Measurements from ENCODE around the gene GRIA2.

DNA sequence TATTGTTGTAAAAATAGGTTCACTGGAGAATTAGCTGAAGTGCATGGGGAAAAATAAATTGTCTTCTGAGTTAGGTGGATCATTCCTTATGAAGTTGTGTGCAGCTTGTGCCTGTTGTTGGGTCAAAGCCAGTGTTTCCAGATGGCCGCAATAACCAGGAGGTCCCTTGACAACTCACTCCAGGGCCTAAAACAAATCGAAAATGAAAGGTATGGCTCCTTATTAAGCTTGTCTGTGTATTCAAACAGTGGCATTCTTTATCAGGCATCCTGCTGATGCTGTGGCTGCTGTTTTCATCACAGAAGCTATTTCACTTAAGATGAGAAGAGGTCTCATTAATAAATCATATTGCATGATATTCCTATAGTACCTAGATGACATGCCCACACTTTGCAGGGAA lies 80.2 kb downstream of the GRIA2 start:
- TF ChIP-seq CTCF (IDR thresholded peaks at IDR 0.05) (no peak), POLR2A (IDR thresholded peaks at IDR 0.05) (no peak)

Data from esophagus squamous epithelium (tissue), 4 donors.